ENCODE measurements around the gene RPL22L1. TPM values are rescaled to one million over a fixed set of nuclear protein-coding genes. Genes with fewer than 3 reads are reported as not detected.
"Not testable (repeated sequence)": the region's sequence is repeated elsewhere in the genome, so short reads cannot be mapped to it uniquely, and the experiment has no call there.

RPL22L1 gene
- total RNA-seq, 1 donor from 2014 or later, result 95.6 TPM

GRCh38 chr3:170897978-170898377, 28.0 kb upstream of the RPL22L1 start:
- peaks cover 13% of the 10 kb centered on the region for H3K9me3 Mint-ChIP-seq (ENCODE audit: unreplicated experiment)
- Histone ChIP-seq H3K36me3 (ENCODE audit: insufficient read depth, low read length) (no peaks in the 10 kb centered on the region), H3K4me2 (ENCODE audit: low read length) (no peak overlapping the region), H3K9me3 (ENCODE audit: insufficient read depth, low read depth, low read length) (peaks cover 4% of the 10 kb centered on the region), H3K79me2 (ENCODE audit: insufficient read depth, low read length) (no peaks in the 10 kb centered on the region), H3K9ac (ENCODE audit: low read length) (no peak overlapping the region), H2AFZ (ENCODE audit: low read depth, low read length) (no peak overlapping the region), H3K27me3 (ENCODE audit: insufficient read depth, low read length) (no peaks in the 10 kb centered on the region), H3K27ac (ENCODE audit: low read depth, low read length) (no peak overlapping the region), H4K20me1 (ENCODE audit: insufficient read depth, low read length) (no peaks in the 10 kb centered on the region), H3K4me3 (ENCODE audit: insufficient read depth, low read depth, low read length) (no peak overlapping the region), H3K4me1 (ENCODE audit: insufficient read depth, low read length) (no peaks in the 10 kb centered on the region)
- H3K36me3 Mint-ChIP-seq (ENCODE audit: low read depth, unreplicated experiment), result peaks cover 15% of the 10 kb centered on the region
- TF ChIP-seq CTCF (IDR thresholded peaks at IDR 0.05; ENCODE audit: insufficient read depth, low read depth, low read length), result no peak
- TF ChIP-seq EZH2 (IDR thresholded peaks at IDR 0.05; ENCODE audit: insufficient read depth, low read length), result no peak
- H3K27me3 Mint-ChIP-seq (ENCODE audit: low read depth, unreplicated experiment), result no peaks in the 10 kb centered on the region
- FAIRE-seq, result no peak
- H3K4me3 Mint-ChIP-seq (ENCODE audit: unreplicated experiment), result no peak overlapping the region
- DNase-seq (ENCODE audit: low read depth), result no peak
- no peak overlapping the region for H3K27ac Mint-ChIP-seq (ENCODE audit: unreplicated experiment)
- H3K4me1 Mint-ChIP-seq (ENCODE audit: low read depth, unreplicated experiment), result no peaks in the 10 kb centered on the region

DNA sequence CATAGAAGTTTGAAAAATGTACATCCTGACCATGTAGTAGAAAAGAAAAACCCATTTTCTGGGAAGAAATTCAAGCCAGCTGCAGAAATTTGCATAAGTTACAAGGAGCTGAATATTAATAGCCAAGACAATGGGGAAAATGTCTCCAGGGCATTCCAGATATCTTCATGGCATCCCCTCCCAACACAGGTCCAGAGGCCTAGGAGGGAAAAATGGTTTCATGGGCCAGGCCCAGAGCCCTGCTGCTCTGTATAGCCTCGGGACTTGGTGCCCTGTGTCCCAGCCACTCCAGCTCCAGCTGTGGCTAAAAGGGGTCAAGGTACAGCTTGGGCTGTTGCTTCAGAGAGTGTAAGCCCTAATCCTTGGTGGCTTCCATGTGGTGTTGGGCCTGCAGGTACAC, 27.2 kb upstream of the RPL22L1 start:
- not testable (repeated sequence) for H3K27ac ChIP-seq (ENCODE audit: low read depth, low read length); H3K27me3 ChIP-seq (ENCODE audit: insufficient read depth, low read length); H3K4me2 ChIP-seq (ENCODE audit: low read length); H2AFZ ChIP-seq (ENCODE audit: low read depth, low read length); H3K27me3 Mint-ChIP-seq (ENCODE audit: low read depth, unreplicated experiment); H3K4me1 ChIP-seq (ENCODE audit: insufficient read depth, low read length); DNase-seq (ENCODE audit: low read depth); H3K4me3 ChIP-seq (ENCODE audit: insufficient read depth, low read depth, low read length); H3K9ac ChIP-seq (ENCODE audit: low read length); H3K79me2 ChIP-seq (ENCODE audit: insufficient read depth, low read length); H3K36me3 ChIP-seq (ENCODE audit: insufficient read depth, low read length); FAIRE-seq; H3K4me1 Mint-ChIP-seq (ENCODE audit: low read depth, unreplicated experiment); H3K27ac Mint-ChIP-seq (ENCODE audit: unreplicated experiment); H3K4me3 Mint-ChIP-seq (ENCODE audit: unreplicated experiment); H4K20me1 ChIP-seq (ENCODE audit: insufficient read depth, low read length); H3K9me3 ChIP-seq (ENCODE audit: insufficient read depth, low read depth, low read length)
- H3K9me3 Mint-ChIP-seq (ENCODE audit: unreplicated experiment), result peaks cover 13% of the 10 kb centered on the region
- H3K36me3 Mint-ChIP-seq (ENCODE audit: low read depth, unreplicated experiment), result peaks cover 15% of the 10 kb centered on the region

- no peak overlapping the region for H3K27ac ChIP-seq (ENCODE audit: low read depth, low read length)
- H3K79me2 ChIP-seq (ENCODE audit: insufficient read depth, low read length), result no peaks in the 10 kb centered on the region
- H3K4me3 Mint-ChIP-seq (ENCODE audit: unreplicated experiment), result no peak overlapping the region
- no peaks in the 10 kb centered on the region for H3K4me1 Mint-ChIP-seq (ENCODE audit: low read depth, unreplicated experiment)
- no peaks in the 10 kb centered on the region for H4K20me1 ChIP-seq (ENCODE audit: insufficient read depth, low read length)
- no peak overlapping the region for H3K4me2 ChIP-seq (ENCODE audit: low read length)
- DNase-seq (ENCODE audit: low read depth) (no peak), FAIRE-seq (no peak)
- H3K36me3 Mint-ChIP-seq (ENCODE audit: low read depth, unreplicated experiment), result peaks cover 14% of the 10 kb centered on the region
- no peaks in the 10 kb centered on the region for H3K27me3 Mint-ChIP-seq (ENCODE audit: low read depth, unreplicated experiment)
- H3K9me3 Mint-ChIP-seq (ENCODE audit: unreplicated experiment), result peaks cover 13% of the 10 kb centered on the region
- H3K9ac ChIP-seq (ENCODE audit: low read length), result no peak overlapping the region
- peaks cover 4% of the 10 kb centered on the region for H3K9me3 ChIP-seq (ENCODE audit: insufficient read depth, low read depth, low read length)
- no peak overlapping the region for H2AFZ ChIP-seq (ENCODE audit: low read depth, low read length)
- no peaks in the 10 kb centered on the region for H3K4me1 ChIP-seq (ENCODE audit: insufficient read depth, low read length)
- no peaks in the 10 kb centered on the region for H3K27me3 ChIP-seq (ENCODE audit: insufficient read depth, low read length)
- H3K4me3 ChIP-seq (ENCODE audit: insufficient read depth, low read depth, low read length), result no peak overlapping the region
- TF ChIP-seq CTCF (IDR thresholded peaks at IDR 0.05; ENCODE audit: insufficient read depth, low read depth, low read length) (no peak), EZH2 (IDR thresholded peaks at IDR 0.05; ENCODE audit: insufficient read depth, low read length) (no peak)
- no peak overlapping the region for H3K27ac Mint-ChIP-seq (ENCODE audit: unreplicated experiment)
- H3K36me3 ChIP-seq (ENCODE audit: insufficient read depth, low read length), result no peaks in the 10 kb centered on the region
These were observed 26.8 kb upstream of the RPL22L1 start for GRCh38 chr3:170896781-170897180.

- H3K4me3 ChIP-seq (ENCODE audit: insufficient read depth, low read depth, low read length); H3K27ac Mint-ChIP-seq (ENCODE audit: unreplicated experiment); H2AFZ ChIP-seq (ENCODE audit: low read depth, low read length); FAIRE-seq; H3K27ac ChIP-seq (ENCODE audit: low read depth, low read length); H3K4me3 Mint-ChIP-seq (ENCODE audit: unreplicated experiment); H3K79me2 ChIP-seq (ENCODE audit: insufficient read depth, low read length); H3K36me3 ChIP-seq (ENCODE audit: insufficient read depth, low read length); H3K4me1 ChIP-seq (ENCODE audit: insufficient read depth, low read length); H3K4me2 ChIP-seq (ENCODE audit: low read length); H3K27me3 Mint-ChIP-seq (ENCODE audit: low read depth, unreplicated experiment); H3K4me1 Mint-ChIP-seq (ENCODE audit: low read depth, unreplicated experiment); H3K9ac ChIP-seq (ENCODE audit: low read length); H3K9me3 ChIP-seq (ENCODE audit: insufficient read depth, low read depth, low read length); H4K20me1 ChIP-seq (ENCODE audit: insufficient read depth, low read length); DNase-seq (ENCODE audit: low read depth); H3K27me3 ChIP-seq (ENCODE audit: insufficient read depth, low read length): not testable (repeated sequence)
- Mint-ChIP-seq H3K36me3 (ENCODE audit: low read depth, unreplicated experiment) (peaks cover 13% of the 10 kb centered on the region), H3K9me3 (ENCODE audit: unreplicated experiment) (peaks cover 13% of the 10 kb centered on the region)
These were observed 26.3 kb upstream of the RPL22L1 start for GRCh38 chr3:170896333-170896732.
